Karpas-422 (cell line): Measurements from ENCODE around the gene KCNH4. TPM values are rescaled to one million over a fixed set of nuclear protein-coding genes. Genes with fewer than 3 reads are reported as not detected.

Experiments used
- DNase-seq: peaks from one replicate; pipeline ENCODE4 v3.0.0-alpha.2; 2015
- H2AFZ ChIP-seq: fragments of 200-600 bp; sonication (generic); 2 replicates; pipeline ENCODE4 v1.6.1; 2014; ENCODE audit warnings: antibody characterized with exemption, low read length, mixed read lengths
- H3K27ac ChIP-seq: fragments of 200-600 bp; sonication (generic); 2 replicates; pipeline ENCODE4 v1.5.1; 2014; ENCODE audit warnings: mild to moderate bottlenecking, low read length, moderate library complexity
- H3K27me3 ChIP-seq: fragments of 200-600 bp; sonication (generic); 2 replicates; pipeline ENCODE4 v1.6.1; 2014; ENCODE audit warnings: low read length, mixed read lengths
- H3K36me3 ChIP-seq: fragments of 200-600 bp; sonication (generic); 2 replicates; pipeline ENCODE4 v1.6.1; 2014; ENCODE audit warnings: low read length, mixed read lengths; ENCODE audit not compliant: insufficient read depth
- H3K4me1 ChIP-seq: fragments of 200-600 bp; sonication (generic); 2 replicates; pipeline ENCODE4 v1.6.1; 2014; ENCODE audit warnings: mild to moderate bottlenecking, low read length, mixed read lengths
- H3K4me2 ChIP-seq: fragments of 200-600 bp; sonication (generic); 2 replicates; pipeline ENCODE4 v1.6.1; 2014; ENCODE audit warnings: low read length, low read depth, mild to moderate bottlenecking; ENCODE audit not compliant: poor library complexity, severe bottlenecking
- H3K4me3 ChIP-seq: fragments of 200-600 bp; sonication (generic); 2 replicates; pipeline ENCODE4 v1.5.1; 2014; ENCODE audit warnings: mild to moderate bottlenecking, antibody characterized with exemption, low read length, mixed read lengths
- H3K79me2 ChIP-seq: fragments of 200-600 bp; sonication (generic); 2 replicates; pipeline ENCODE4 v1.6.1; 2014; ENCODE audit warnings: mild to moderate bottlenecking, low read length, mixed read lengths
- H3K9ac ChIP-seq: fragments of 200-600 bp; sonication (generic); 2 replicates; pipeline ENCODE4 v1.6.0; 2014; ENCODE audit warnings: low read length
- H3K9me2 ChIP-seq: fragments of 200-600 bp; sonication (generic), shearing (Covaris generic); replicated peaks from 2 replicates; pipeline ENCODE4 v1.6.0; 2014; ENCODE audit warnings: mild to moderate bottlenecking, low read length, moderate library complexity; ENCODE audit not compliant: insufficient read depth
- H3K9me3 ChIP-seq: fragments of 300-700, 200-600 bp; sonication (generic); 2 replicates; pipeline ENCODE4 v1.6.1; 2014; ENCODE audit warnings: low read length, mixed read lengths
- H4K20me1 ChIP-seq: fragments of 200-600 bp; sonication (generic); 2 replicates; pipeline ENCODE4 v1.6.1; 2014; ENCODE audit warnings: mild to moderate bottlenecking, antibody characterized with exemption, low read length, low read depth; ENCODE audit not compliant: insufficient read depth
- total RNA-seq: library from RNA; depleted of rRNA; stranded (reverse); fragments of >200 nt; shearing (Covaris generic); gene quantifications from 2 replicates; pipeline ENCODE4 v1.2.3, GENCODE V29; 2014; ENCODE audit warnings: low replicate concordance

KCNH4 gene
- total RNA-seq, 1 experiment from 2014 or later: not detected

DNA sequence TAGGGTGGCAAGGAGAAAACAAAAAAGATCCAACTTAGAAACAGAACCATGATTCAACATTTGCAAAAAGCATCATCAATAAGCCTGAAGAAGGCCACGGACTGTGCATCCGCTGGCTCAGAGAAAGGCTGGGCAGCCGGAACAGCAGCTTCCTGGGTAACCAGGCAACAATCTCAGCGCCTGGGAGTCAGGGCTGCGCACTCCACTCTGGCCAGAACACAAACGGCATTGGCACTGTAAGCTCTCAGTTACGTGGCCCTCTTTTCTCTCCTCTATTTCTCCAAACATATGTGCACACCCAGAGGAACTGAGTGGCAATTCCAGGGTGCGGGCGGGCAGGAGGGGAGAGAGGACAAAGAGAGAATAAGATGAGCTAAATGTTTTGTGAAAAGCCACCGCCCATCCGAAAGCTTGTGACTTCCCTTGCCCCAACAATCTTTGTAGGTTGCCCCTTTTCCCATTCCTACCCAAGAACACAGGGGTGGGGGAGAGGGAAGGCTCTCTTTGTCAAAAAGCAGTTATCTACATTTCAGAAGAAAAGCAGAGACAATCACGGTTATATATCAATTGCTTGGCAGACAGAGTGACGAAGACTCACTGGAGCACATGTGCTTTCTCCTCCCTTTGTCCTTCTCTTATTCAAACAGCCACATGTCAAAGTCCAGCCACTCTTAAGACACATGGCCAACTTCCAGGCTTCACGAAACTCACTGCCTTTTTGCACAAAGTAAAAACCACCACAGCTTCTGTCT, 19.9 kb upstream of the KCNH4 start:
- no peaks in the 10 kb centered on the region for H3K9me3 ChIP-seq
- H3K9me2 ChIP-seq: no peaks in the 10 kb centered on the region
- no peak overlapping the region for H2AFZ ChIP-seq
- H3K4me2 ChIP-seq: no peak overlapping the region
- no peaks in the 10 kb centered on the region for H3K27me3 ChIP-seq
- no peaks in the 10 kb centered on the region for H3K79me2 ChIP-seq
- H3K4me1 ChIP-seq: no peaks in the 10 kb centered on the region
- no peak overlapping the region for H3K27ac ChIP-seq
- no peak overlapping the region for H3K4me3 ChIP-seq
- no peak overlapping the region for H3K9ac ChIP-seq
- no peak for DNase-seq
- peaks cover 34% of the 10 kb centered on the region; the same call in 1 of the 2 replicates for H3K36me3 ChIP-seq
- H4K20me1 ChIP-seq: no peaks in the 10 kb centered on the region

DNA sequence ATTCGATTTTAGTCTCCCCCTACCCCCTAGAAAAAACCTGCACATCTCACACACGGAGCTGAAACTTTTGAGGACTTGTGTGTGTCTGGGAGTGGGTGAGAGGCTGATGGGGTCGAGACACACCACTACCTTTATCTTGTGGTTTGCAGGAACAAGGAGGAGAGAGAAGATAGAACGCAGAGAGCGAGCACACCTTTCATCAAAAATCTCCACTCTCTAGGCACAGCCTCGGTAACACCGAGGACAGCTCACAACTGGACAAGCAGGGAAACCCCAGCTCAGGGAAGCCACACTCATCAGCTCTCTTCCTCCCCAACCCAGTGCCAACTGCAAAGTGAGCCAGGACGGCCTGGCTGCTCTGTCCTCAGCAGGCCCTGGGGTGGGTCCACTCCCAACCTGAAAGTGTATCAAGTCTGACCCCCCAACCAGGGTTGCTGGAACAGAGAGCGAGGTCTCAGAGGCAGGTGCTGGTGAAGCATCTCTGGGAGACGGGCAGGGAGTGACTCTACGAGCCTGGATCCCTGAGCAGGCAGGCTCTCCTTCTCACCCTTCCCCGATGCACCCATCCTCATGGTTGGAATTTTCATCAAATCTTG, 18.6 kb upstream of the KCNH4 start:
- H3K27me3 ChIP-seq: no peaks in the 10 kb centered on the region
- peaks cover 25% of the 10 kb centered on the region; the same call in 1 of the 2 replicates for H3K36me3 ChIP-seq
- no peak overlapping the region for H2AFZ ChIP-seq
- no peaks in the 10 kb centered on the region for H3K4me1 ChIP-seq
- H3K9me3 ChIP-seq: no peaks in the 10 kb centered on the region
- H3K4me3 ChIP-seq: no peak overlapping the region
- no peaks in the 10 kb centered on the region for H3K79me2 ChIP-seq
- no peak overlapping the region for H3K4me2 ChIP-seq
- H3K27ac ChIP-seq: no peak overlapping the region
- no peak overlapping the region for H3K9ac ChIP-seq
- DNase-seq: no peak
- H3K9me2 ChIP-seq: no peaks in the 10 kb centered on the region
- H4K20me1 ChIP-seq: no peaks in the 10 kb centered on the region

DNA sequence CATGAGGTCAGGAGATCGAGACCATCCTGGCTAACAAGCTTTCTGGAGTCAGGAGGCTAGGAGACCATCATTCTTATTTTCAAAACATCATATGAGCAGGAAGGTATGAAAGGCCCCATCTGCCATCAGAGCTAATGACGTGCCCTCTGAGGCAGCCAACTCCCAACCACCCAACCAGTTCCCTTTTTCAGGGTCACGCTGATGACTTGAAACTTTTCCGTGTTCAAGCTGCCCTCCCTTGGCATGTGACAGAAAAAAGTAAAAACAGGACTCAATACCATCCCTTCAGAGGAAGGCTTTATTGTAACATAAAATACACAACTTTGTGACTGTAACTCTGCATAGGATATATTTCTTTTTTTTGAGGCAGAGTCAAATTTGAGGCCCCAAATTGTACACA, 18.0 kb upstream of the KCNH4 start:
- H3K27me3 ChIP-seq: no peaks in the 10 kb centered on the region
- H3K9me3 ChIP-seq: no peaks in the 10 kb centered on the region
- peaks cover 21% of the 10 kb centered on the region; the same call in 1 of the 2 replicates for H3K36me3 ChIP-seq
- no peak overlapping the region for H2AFZ ChIP-seq
- no peak for DNase-seq
- H3K9ac ChIP-seq: no peak overlapping the region
- no peak overlapping the region for H3K27ac ChIP-seq
- H3K9me2 ChIP-seq: no peaks in the 10 kb centered on the region
- H3K4me3 ChIP-seq: no peak overlapping the region
- no peak overlapping the region for H3K4me2 ChIP-seq
- peaks cover 3% of the 10 kb centered on the region for H3K4me1 ChIP-seq
- H4K20me1 ChIP-seq: no peaks in the 10 kb centered on the region
- H3K79me2 ChIP-seq: no peaks in the 10 kb centered on the region

DNA sequence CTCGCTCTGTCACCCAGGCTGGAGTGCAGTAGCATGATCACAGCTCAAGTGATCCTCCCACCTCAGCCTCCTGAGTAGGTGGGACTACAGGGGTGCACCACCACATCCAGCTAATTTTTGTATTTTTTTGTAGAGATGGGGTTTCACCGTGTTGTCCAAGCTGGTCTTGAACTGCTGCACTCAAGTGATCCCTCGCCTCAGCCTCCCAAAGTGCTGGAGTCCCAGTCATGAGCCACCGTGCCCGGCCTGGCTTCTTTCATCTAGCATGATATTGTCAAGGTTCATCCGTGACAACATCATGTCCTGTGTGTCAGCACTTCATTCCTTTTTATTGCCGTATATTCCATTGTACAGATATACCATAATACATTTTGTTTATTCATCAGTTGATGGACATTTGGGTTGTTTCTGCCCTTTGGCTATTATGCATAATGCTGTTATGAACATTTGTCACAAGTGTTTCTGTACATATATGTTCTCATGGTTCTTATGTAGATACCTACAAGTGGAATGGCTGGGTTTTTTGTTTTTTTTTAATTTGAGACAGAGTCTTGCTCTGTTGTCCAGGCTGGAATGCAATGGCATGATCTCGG, 16.7 kb upstream of the KCNH4 start:
- H2AFZ ChIP-seq: no peak overlapping the region
- DNase-seq: no peak
- H3K4me1 ChIP-seq: peaks cover 15% of the 10 kb centered on the region
- H3K9ac ChIP-seq: no peak overlapping the region
- peaks cover 13% of the 10 kb centered on the region; the same call in 1 of the 2 replicates for H3K36me3 ChIP-seq
- no peak overlapping the region for H3K4me2 ChIP-seq
- H3K79me2 ChIP-seq: no peaks in the 10 kb centered on the region
- no peaks in the 10 kb centered on the region for H4K20me1 ChIP-seq
- no peaks in the 10 kb centered on the region for H3K9me3 ChIP-seq
- no peaks in the 10 kb centered on the region for H3K27me3 ChIP-seq
- no peaks in the 10 kb centered on the region for H3K9me2 ChIP-seq
- no peak overlapping the region for H3K27ac ChIP-seq
- H3K4me3 ChIP-seq: no peak overlapping the region

DNA sequence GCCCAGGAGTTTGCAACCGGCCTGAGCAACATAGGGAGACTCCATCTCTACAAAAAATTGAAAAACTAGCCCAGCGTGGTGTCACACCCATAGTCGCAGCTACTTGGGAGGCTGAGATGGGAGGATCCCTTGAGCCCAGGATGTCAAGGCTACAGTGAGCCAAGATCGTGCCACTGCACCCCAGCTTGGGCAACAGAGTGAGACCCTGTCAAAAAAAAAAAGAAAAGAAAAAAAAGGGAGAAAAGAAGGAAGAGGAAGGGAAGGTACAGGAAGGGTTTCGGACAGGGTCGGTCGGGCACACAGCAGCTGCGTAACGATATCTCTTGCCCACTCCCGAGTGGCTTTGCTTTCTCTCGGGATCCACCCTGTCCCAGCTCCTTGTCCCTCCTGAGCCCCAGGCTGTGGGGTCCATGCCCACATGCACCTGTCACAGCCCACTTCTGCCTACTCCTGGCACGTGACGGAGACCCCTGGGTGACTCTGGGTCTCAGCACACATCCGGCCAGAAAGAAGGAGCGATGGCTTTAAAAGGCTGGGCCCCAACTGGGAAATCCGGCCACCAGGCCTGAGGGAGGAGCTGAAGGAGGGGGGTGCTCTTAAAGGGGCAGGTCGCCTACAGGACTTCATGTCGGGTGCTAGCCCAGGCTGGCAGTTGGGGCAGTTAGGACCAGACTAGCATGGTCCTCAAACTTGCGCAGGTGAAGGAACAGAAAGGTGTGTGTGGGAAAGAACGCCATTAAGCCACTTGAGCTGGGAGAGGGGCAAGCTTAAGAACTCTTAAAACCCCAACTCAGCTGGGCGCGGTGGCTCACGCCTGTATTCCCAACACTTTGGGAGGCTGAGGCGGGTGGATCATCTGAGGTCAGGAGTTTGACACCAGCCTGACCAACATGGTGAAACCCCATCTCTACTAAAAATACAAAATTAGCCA, 13.3 kb upstream of the KCNH4 start, which contains the start of gene GHDC:
GHDC (minus strand) TSS at position 526 of the 931 bp plus-strand sequence. CDS start 913 bp downstream, outside the sequence.
- Histone ChIP-seq H3K9ac (peak within 1 kb of the TSS; percentile 75), H3K79me2 (no peaks in the 10 kb centered on the region), H2AFZ (peak within 1 kb of the TSS; percentile 46; the same call in 1 of the 2 replicates), H3K9me2 (no peaks in the 10 kb centered on the region), H3K27ac (0 out of 2 replicates have a peak within 1 kb of the TSS, but pooled peaks have one; percentile 16), H3K27me3 (no peaks in the 10 kb centered on the region), H3K4me3 (peak within 1 kb of the TSS; percentile 70), H3K36me3 (no peaks in the 10 kb centered on the region), H3K4me2 (peak within 1 kb of the TSS; percentile 74), H3K9me3 (no peaks in the 10 kb centered on the region), H4K20me1 (no peaks in the 10 kb centered on the region), H3K4me1 (peaks cover 15% of the 10 kb centered on the region)
- DNase-seq: peak; percentile 95

DNA sequence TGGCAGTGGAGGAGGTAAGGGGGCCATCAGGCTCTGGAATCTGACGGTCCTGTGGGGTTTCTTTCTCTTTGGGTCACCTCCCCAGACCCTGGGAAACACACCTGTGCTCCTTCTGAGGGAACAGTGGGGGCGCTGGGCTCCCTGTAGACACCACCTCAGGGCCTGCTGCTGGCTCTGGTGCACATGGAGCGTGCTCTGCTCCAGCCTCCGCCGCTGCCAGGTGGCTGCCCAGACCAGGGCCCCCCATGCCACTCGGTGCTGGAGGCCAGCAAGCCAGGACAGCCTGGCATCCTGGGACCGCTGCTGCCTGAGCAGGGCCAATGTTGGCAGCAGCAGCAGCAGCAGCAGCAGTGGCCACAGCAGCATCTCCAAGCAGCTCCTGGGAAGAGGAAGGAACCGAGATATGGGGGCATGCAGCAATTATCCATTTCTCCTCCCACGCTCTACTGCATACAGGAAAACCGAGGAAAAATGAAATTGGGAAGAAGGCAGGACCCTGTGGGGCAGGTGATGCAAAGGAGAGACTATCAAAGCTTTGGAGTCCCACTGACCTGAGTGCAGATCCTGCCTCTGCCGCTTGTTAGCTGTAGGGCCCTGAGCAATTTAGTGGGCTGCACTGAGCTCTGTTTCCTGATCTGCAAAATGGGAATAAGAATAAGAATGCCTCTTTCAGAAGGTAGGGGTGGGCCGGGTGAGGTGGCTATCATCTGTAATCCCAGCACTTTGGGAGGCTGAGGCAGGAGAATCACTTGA, 12.4 kb upstream of the KCNH4 start:
- no peaks in the 10 kb centered on the region for H3K27me3 ChIP-seq
- 0 out of 2 replicates have a peak overlapping the region, but pooled peaks have one; percentile 16 for H3K27ac ChIP-seq
- H3K4me1 ChIP-seq: peaks cover 15% of the 10 kb centered on the region
- H3K4me3 ChIP-seq: peak overlapping the region; percentile 70
- H3K79me2 ChIP-seq: no peaks in the 10 kb centered on the region
- no peaks in the 10 kb centered on the region for H3K36me3 ChIP-seq
- peak overlapping the region; percentile 75 for H3K9ac ChIP-seq
- H3K4me2 ChIP-seq: peak overlapping the region; percentile 74
- no peak overlapping the region for H2AFZ ChIP-seq
- no peaks in the 10 kb centered on the region for H4K20me1 ChIP-seq
- peak; percentile 58 for DNase-seq
- H3K9me3 ChIP-seq: no peaks in the 10 kb centered on the region
- H3K9me2 ChIP-seq: no peaks in the 10 kb centered on the region
